Type B pancreatic cell (in vitro differentiated cells): ENCODE results near the gene EXOC4. TPM values are rescaled to one million over a fixed set of nuclear protein-coding genes. Genes with fewer than 3 reads are reported as not detected.

ENCODE experiments used
- DNase-seq: peaks from one replicate; pipeline ENCODE4 v3.0.0; 2021; ENCODE audit warnings: mixed read lengths; ENCODE audit not compliant: unreplicated experiment; ENCODE audit errors: extremely low spot score
- H3K27ac Mint-ChIP-seq: 2 replicates; pipeline ENCODE4 v1.8.0; 2021; ENCODE audit warnings: mild to moderate bottlenecking, mixed read lengths
- H3K27me3 Mint-ChIP-seq: 2 replicates; pipeline ENCODE4 v1.8.0; 2021; ENCODE audit warnings: mixed read lengths
- H3K36me3 Mint-ChIP-seq: 2 replicates; pipeline ENCODE4 v1.8.0; 2021; ENCODE audit warnings: mixed read lengths
- H3K4me1 Mint-ChIP-seq: one replicate; pipeline ENCODE4 v1.8.0; 2021; ENCODE audit warnings: mixed read lengths; ENCODE audit not compliant: unreplicated experiment
- H3K4me3 Mint-ChIP-seq: 2 replicates; pipeline ENCODE4 v1.8.0; 2021; ENCODE audit warnings: mild to moderate bottlenecking, mixed read lengths
- H3K9me3 Mint-ChIP-seq: 2 replicates; pipeline ENCODE4 v1.8.0; 2021; ENCODE audit warnings: mixed read lengths
- CTCF ChIP-seq: fragments of 200-600 bp; sonication (generic); conservative IDR thresholded peaks from 2 replicates; pipeline ENCODE4 v1.5.0; 2021; ENCODE audit warnings: antibody characterized with exemption, mild to moderate bottlenecking
- total RNA-seq: library from RNA; stranded (reverse); gene quantifications from 2 replicates; pipeline ENCODE4 v1.2.1, GENCODE V29; 2021; ENCODE audit warnings: low replicate concordance

Gene EXOC4
- total RNA-seq, 1 donor from 2014 or later: 95.5 TPM

DNA sequence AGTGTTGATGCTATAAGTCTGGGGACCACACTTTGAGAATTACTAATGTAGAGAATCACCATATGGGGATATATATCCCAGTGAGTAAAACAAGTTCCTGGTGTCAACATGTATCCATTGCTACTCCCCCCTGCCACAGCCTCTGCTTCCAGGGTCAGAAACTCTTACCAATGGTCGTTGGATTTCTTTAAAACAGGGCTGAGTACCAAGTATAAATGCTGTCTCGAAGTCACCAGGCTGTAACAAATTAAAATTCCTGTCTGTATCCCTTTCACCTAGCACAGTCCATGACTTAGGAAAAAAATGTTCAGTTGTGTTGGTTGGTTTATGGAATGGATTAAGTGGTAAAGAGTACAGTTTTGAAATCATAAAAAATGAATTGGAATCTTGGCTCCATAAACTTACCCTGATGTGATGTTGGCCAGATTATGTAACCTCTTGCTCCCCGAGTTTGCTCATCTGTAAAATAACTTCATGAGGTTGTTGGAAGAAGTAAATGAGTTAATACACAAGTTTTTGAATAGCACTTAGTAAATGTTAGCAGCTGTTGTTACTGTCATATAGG, 510.3 kb downstream of the EXOC4 start:
- Mint-ChIP-seq H3K27me3 (no peaks in the 10 kb centered on the region), H3K36me3 (peaks cover 3% of the 10 kb centered on the region), H3K9me3 (peaks cover 3% of the 10 kb centered on the region), H3K4me1 (no peaks in the 10 kb centered on the region), H3K4me3 (no peak overlapping the region), H3K27ac (no peak overlapping the region)
- TF ChIP-seq CTCF: no peak
- no peak for DNase-seq

DNA sequence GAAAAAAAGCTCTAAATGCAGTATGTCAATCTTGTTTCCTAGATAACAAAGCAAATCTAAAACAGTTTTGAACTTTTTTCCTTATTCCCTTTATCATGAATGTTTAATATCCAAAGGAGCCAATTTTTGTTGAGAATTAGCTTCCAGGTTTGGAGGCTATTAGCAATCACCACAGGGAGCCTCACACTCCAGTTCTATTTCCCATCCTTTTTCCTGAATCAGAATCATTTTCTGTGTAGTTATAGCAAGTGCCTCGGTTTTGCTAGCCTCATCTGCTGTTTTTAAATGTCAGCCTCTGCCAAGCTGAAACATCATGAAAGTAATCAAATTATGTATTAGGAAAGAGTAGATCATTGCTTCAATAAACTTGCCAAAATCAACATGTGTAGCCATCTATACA, 516.8 kb downstream of the EXOC4 start:
- Mint-ChIP-seq H3K36me3 (no peaks in the 10 kb centered on the region), H3K27me3 (no peaks in the 10 kb centered on the region), H3K4me3 (no peak overlapping the region), H3K27ac (no peak overlapping the region), H3K9me3 (no peaks in the 10 kb centered on the region), H3K4me1 (peaks cover 6% of the 10 kb centered on the region)
- no peak for DNase-seq
- TF ChIP-seq CTCF: no peak

DNA sequence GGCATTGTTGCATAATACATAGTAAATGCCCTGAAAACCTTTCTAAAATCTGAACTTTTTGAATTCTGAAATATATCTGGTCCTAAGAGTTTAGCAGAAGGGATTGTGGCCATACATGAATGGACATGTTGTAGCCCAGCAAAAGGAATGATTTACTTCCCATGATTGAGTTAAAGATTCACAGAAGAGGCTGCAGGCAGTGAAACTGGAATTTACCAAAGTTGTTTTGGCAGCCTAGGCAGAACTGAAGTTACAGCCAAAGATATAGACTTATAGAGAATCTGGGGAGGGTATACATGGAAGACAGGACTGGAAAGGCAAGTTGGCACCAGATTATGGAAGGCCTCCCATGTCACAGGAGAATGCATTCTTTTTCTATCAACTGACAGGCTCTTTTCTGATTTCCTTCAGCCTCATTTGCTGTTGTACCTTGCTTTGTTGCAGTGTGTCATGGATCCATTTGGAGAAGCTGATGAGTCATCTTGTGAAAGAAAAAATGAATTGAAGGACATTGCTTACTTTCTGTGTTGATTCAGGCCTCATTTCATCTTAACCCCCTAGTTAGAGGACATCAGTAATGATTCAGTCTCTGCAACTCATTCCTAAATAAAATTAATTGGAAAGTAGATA, 518.1 kb downstream of the EXOC4 start:
- H3K9me3 Mint-ChIP-seq: no peaks in the 10 kb centered on the region
- DNase-seq: no peak
- H3K4me3 Mint-ChIP-seq: peak overlapping the region; percentile 9
- H3K27ac Mint-ChIP-seq: peak overlapping the region; percentile 54
- H3K4me1 Mint-ChIP-seq: peaks cover 6% of the 10 kb centered on the region
- H3K36me3 Mint-ChIP-seq: no peaks in the 10 kb centered on the region
- TF ChIP-seq CTCF: no peak
- no peaks in the 10 kb centered on the region for H3K27me3 Mint-ChIP-seq

- H3K27me3 Mint-ChIP-seq: no peaks in the 10 kb centered on the region
- peaks cover 6% of the 10 kb centered on the region for H3K4me1 Mint-ChIP-seq
These were observed 519.0 kb downstream of the EXOC4 start for GRCh38 chr7:133771788-133772419.

DNA sequence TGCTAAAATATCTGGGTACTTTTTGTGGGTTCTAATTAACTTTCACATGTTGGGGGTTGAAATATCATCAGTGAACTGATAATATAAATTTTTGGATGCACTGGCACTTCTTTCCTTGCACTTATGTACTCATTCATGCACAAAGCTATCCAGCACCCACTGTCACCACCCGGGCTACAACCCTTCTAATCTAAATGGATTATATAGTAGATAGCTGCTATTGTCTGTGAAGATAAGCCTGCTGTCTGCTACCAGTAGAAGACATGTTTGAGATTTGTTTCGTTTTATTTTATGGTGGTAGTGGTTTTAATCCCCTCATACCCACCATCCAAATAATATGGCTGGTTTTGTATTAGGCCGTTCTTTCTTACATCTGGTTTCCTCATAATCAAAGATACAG, 520.7 kb downstream of the EXOC4 start:
- Mint-ChIP-seq H3K9me3 (no peaks in the 10 kb centered on the region), H3K4me1 (peaks cover 6% of the 10 kb centered on the region), H3K36me3 (peaks cover 4% of the 10 kb centered on the region), H3K27ac (no peak overlapping the region), H3K4me3 (no peak overlapping the region), H3K27me3 (no peaks in the 10 kb centered on the region)
- TF ChIP-seq CTCF: no peak
- no peak for DNase-seq

More at GRCh38 chr7:133771788-133772419, 519.0 kb downstream of the EXOC4 start:
- peak overlapping the region; percentile 18 for H3K4me3 Mint-ChIP-seq
- no peaks in the 10 kb centered on the region for H3K9me3 Mint-ChIP-seq
- no peaks in the 10 kb centered on the region for H3K36me3 Mint-ChIP-seq
- DNase-seq: no peak
- no peak for TF ChIP-seq CTCF
- H3K27ac Mint-ChIP-seq: no peak overlapping the region
